Endodermal cell (in vitro differentiated cells): Measurements from ENCODE around the gene RPL18. TPM values are rescaled to one million over a fixed set of nuclear protein-coding genes. Genes with fewer than 3 reads are reported as not detected.
A peak's percentile ranks its signal among the peaks of the same experiment; 100 is the strongest.

Experiments used
- DNase-seq: peaks from one replicate; pipeline ENCODE4 v3.0.0-alpha.2; 2017
- H3K27ac ChIP-seq: 2 replicates; pipeline ENCODE4 v1.5.1; 2013; ENCODE audit warnings: mild to moderate bottlenecking, low read depth, low read length, moderate library complexity
- H3K27me3 ChIP-seq: 2 replicates; pipeline ENCODE4 v1.6.1; 2013; ENCODE audit warnings: mild to moderate bottlenecking, low read length, moderate library complexity; ENCODE audit not compliant: insufficient read depth, control insufficient read depth, poor library complexity, severe bottlenecking
- H3K36me3 ChIP-seq: 2 replicates; pipeline ENCODE4 v1.7.0; 2013; ENCODE audit warnings: mild to moderate bottlenecking, low read length, moderate library complexity; ENCODE audit not compliant: control insufficient read depth, insufficient read depth
- H3K4me1 ChIP-seq: one replicate; pipeline ENCODE4 v1.7.0; 2013; ENCODE audit warnings: low read length; ENCODE audit not compliant: control insufficient read depth, insufficient read depth
- H3K4me3 ChIP-seq: 2 replicates; pipeline ENCODE4 v1.5.1; 2013; ENCODE audit warnings: mild to moderate bottlenecking, low read length, moderate library complexity
- H3K9ac ChIP-seq: 2 replicates; pipeline ENCODE4 v1.6.1; 2013; ENCODE audit warnings: mild to moderate bottlenecking, low read length, moderate library complexity; ENCODE audit not compliant: poor library complexity, severe bottlenecking; ENCODE audit errors: extremely low read depth
- H3K9me3 ChIP-seq: 2 replicates; pipeline ENCODE4 v1.6.1; 2013; ENCODE audit warnings: mild to moderate bottlenecking, low read length, moderate library complexity; ENCODE audit not compliant: control insufficient read depth
- H3K27ac Mint-ChIP-seq: 2 replicates; pipeline ENCODE4 v1.8.0; 2020; ENCODE audit warnings: mixed read lengths
- H3K27me3 Mint-ChIP-seq: 2 replicates; pipeline ENCODE4 v1.8.0; 2021; ENCODE audit warnings: mild to moderate bottlenecking, mixed read lengths; ENCODE audit not compliant: insufficient read depth
- H3K36me3 Mint-ChIP-seq: 2 replicates; pipeline ENCODE4 v1.8.0; 2020; ENCODE audit warnings: low read depth, mixed read lengths
- H3K4me1 Mint-ChIP-seq: 2 replicates; pipeline ENCODE4 v1.8.0; 2020; ENCODE audit warnings: mixed read lengths
- H3K4me3 Mint-ChIP-seq: 2 replicates; pipeline ENCODE4 v1.8.0; 2020; ENCODE audit warnings: mild to moderate bottlenecking, moderate library complexity, mixed read lengths
- H3K9me3 Mint-ChIP-seq: 2 replicates; pipeline ENCODE4 v1.8.0; 2020; ENCODE audit warnings: mild to moderate bottlenecking, mixed read lengths
- CTCF ChIP-seq: fragments of 200-600 bp; sonication (generic); conservative IDR thresholded peaks from 2 replicates; pipeline ENCODE4 v1.5.0; 2021; ENCODE audit warnings: antibody characterized with exemption, mild to moderate bottlenecking
- WGBS, 2 experiments: methylation state at CpG; one replicate each; pipeline versions ENCODE4 v1.1.5 to v1.1.7; 2013; ENCODE audit warnings: missing lambda C conversion rate in 2 of 2, mixed read lengths in 1 of 2; ENCODE audit not compliant: insufficient coverage in 1 of 2, insufficient read length in 1 of 2; 5-methylcytosine and 5-hydroxymethylcytosine counted together
- total RNA-seq, 2 donors: library from RNA; stranded (reverse); fragmentation: NEBNext Ultra II Directional in 1 of 2; extraction: Animal tissue kit (Norgen Biotek cat#: 25700) in 1 of 2; gene quantifications; 2 replicates in 1 of 2; 3 replicates in 1 of 2; pipeline ENCODE4 v1.2.1, GENCODE V29; 2021

Gene RPL18
- total RNA-seq, 2 donors from 2014 or later = 1,531 to 1,574 TPM

DNA sequence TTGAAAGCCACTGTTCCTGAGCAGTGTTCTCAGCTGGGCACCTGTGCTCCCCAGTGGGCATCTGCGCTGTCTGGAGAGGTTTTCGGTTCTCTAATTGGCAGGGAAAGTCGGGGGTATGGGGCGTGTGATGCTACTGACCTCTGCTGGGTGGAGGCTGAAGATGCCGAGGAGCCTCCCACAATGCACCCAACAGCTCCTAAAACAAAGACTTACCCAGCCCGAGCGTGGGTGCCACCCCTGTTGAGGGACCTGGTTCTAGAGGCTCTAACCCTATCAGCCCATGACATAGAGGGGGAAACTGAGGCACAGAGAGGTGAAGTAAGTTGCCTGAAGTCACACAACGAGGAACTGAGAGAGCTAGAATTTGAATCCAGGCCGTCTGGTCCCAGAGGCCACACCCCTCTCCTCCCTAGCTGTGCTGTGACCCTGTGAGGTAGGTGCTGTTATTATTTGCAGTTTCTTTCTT, 10.1 kb downstream of the RPL18 start:
- H3K4me1 ChIP-seq = no peaks in the 10 kb centered on the region
- Mint-ChIP-seq H3K27me3 (no peaks in the 10 kb centered on the region), H3K36me3 (no peaks in the 10 kb centered on the region), H3K4me1 (peaks cover 5% of the 10 kb centered on the region), H3K4me3 (no peak overlapping the region), H3K27ac (peak overlapping the region; percentile 79), H3K9me3 (no peaks in the 10 kb centered on the region)
- peaks cover 4% of the 10 kb centered on the region for H3K36me3 ChIP-seq
- 49 to 74% methylated on average over 4 to 9 of the region's 9 CpGs for WGBS, 2 experiments
- TF ChIP-seq CTCF = peak; percentile 76
- peak; percentile 87 for DNase-seq
- H3K4me3 ChIP-seq = no peak overlapping the region
- peak overlapping the region; percentile 12 for H3K27ac ChIP-seq
- no peaks in the 10 kb centered on the region for H3K9me3 ChIP-seq
- H3K27me3 ChIP-seq = no peaks in the 10 kb centered on the region
- H3K9ac ChIP-seq = no peak overlapping the region

- no peaks in the 10 kb centered on the region for H3K9me3 Mint-ChIP-seq
- no peaks in the 10 kb centered on the region for H3K36me3 Mint-ChIP-seq
- TF ChIP-seq CTCF = no peak
- H3K27me3 Mint-ChIP-seq = no peaks in the 10 kb centered on the region
- no peak overlapping the region for H3K27ac Mint-ChIP-seq
- Histone ChIP-seq H3K9ac (no peak overlapping the region), H3K36me3 (no peaks in the 10 kb centered on the region), H3K9me3 (no peaks in the 10 kb centered on the region), H3K27me3 (no peaks in the 10 kb centered on the region), H3K4me1 (no peaks in the 10 kb centered on the region), H3K4me3 (no peak overlapping the region), H3K27ac (peak overlapping the region; percentile 10)
- DNase-seq = no peak
- peaks cover 1% of the 10 kb centered on the region for H3K4me1 Mint-ChIP-seq
- H3K4me3 Mint-ChIP-seq = no peak overlapping the region
- 91 to 95% methylated on average over 5 to 7 of the region's 7 CpGs for WGBS, 2 experiments
Measured at GRCh38 chr19:48607359-48607755, 11.6 kb downstream of the RPL18 start.

- Mint-ChIP-seq H3K36me3 (no peaks in the 10 kb centered on the region), H3K4me1 (peaks cover 1% of the 10 kb centered on the region), H3K9me3 (no peaks in the 10 kb centered on the region), H3K4me3 (no peak within 1 kb of the TSS), H3K27ac (no peak within 1 kb of the TSS), H3K27me3 (no peaks in the 10 kb centered on the region)
- peak within 1 kb of the TSS; percentile 10 for H3K27ac ChIP-seq
- H3K9ac ChIP-seq = no peak within 1 kb of the TSS
- no peaks in the 10 kb centered on the region for H3K4me1 ChIP-seq
- TF ChIP-seq CTCF = no peak
- DNase-seq = peak; percentile 45
- no peaks in the 10 kb centered on the region for H3K9me3 ChIP-seq
- no peaks in the 10 kb centered on the region for H3K27me3 ChIP-seq
- H3K4me3 ChIP-seq = no peak within 1 kb of the TSS
- WGBS, 2 experiments = 94 to 96% methylated on average over 23 to 39 of the region's 39 CpGs
- H3K36me3 ChIP-seq = no peaks in the 10 kb centered on the region
Measured at GRCh38 chr19:48606463-48607358, 12.3 kb downstream of the RPL18 start, which contains the start of gene SPACA4. Gene SPACA4 (plus strand): TSS chr19:48606742. CDS start chr19:48606979, 237 bp downstream.
